Upper lobe of left lung (tissue), 6 donors: ENCODE measurements around the gene MIEF2. TPM values are rescaled to one million over a fixed set of nuclear protein-coding genes. Genes with fewer than 3 reads are reported as not detected.
A peak's percentile ranks its signal among the peaks of the same experiment; 100 is the strongest.

Experiments used
- ATAC-seq, 2 donors: fragments of 200-7000 bp; cut with Tn5 transposase; one replicate each; pipeline ENCODE4 v1.9.1; 2022; ENCODE audit warnings: mild to moderate bottlenecking in 2 of 2, moderate library complexity in 2 of 2; ENCODE audit not compliant: low FRiP score in 2 of 2
- DNase-seq, 2 donors: peaks; one replicate each; pipeline ENCODE4 v3.0.0-alpha.2; 2019 to 2020
- H3K27ac ChIP-seq, 4 donors: fragments of 200-600 bp; sonication (generic); one replicate each; pipeline ENCODE4 v1.5.1; 2016 to 2019
- H3K27me3 ChIP-seq, 4 donors: fragments of 200-600 bp; sonication (generic); one replicate each; pipeline ENCODE4 v1.5.1; 2017 to 2019
- H3K36me3 ChIP-seq, 4 donors: fragments of 200-600 bp; sonication (generic); one replicate each; pipeline ENCODE4 v1.5.1; 2016 to 2019
- H3K4me1 ChIP-seq, 4 donors: fragments of 200-600 bp; sonication (generic); one replicate each; pipeline ENCODE4 v1.5.1; 2018 to 2019
- H3K4me3 ChIP-seq, 4 donors: fragments of 200-600 bp; sonication (generic); one replicate each; pipeline ENCODE4 v1.5.1; 2017 to 2019; ENCODE audit warnings: mild to moderate bottlenecking in 2 of 4, moderate library complexity in 1 of 4
- H3K9me3 ChIP-seq, 4 donors: fragments of 200-600 bp; sonication (generic); one replicate each; pipeline ENCODE4 v1.5.1; 2018 to 2019
- EP300 ChIP-seq, 4 donors: sonication (generic); formaldehyde crosslinking; IDR thresholded peaks; one replicate each; pipeline ENCODE4 v1.5.1; 2017; ENCODE audit warnings: antibody characterized with exemption in 4 of 4, control low read depth in 2 of 4
- POLR2A ChIP-seq, 4 donors: fragments of 450-650 bp; IDR thresholded peaks; one replicate each; pipeline ENCODE4 v1.5.1; 2016 to 2017; ENCODE audit warnings: antibody characterized with exemption in 4 of 4, mild to moderate bottlenecking in 2 of 4
- POLR2AphosphoS5 ChIP-seq, 2 donors: sonication (generic); formaldehyde crosslinking; IDR thresholded peaks; one replicate each; pipeline ENCODE4 v1.5.1; 2017; ENCODE audit warnings: antibody characterized with exemption in 2 of 2
- WGBS, 2 donors: methylation state at CpG; one replicate each; pipeline ENCODE4 v1.1.5; 2017 to 2018; 5-methylcytosine and 5-hydroxymethylcytosine counted together
- total RNA-seq, 6 donors: library from RNA; depleted of rRNA in 4 of 6; stranded (reverse); fragments of >200 nt in 4 of 6; gene quantifications; one replicate each; pipeline versions ENCODE4 v1.1.0 to v1.2.1, GENCODE V29; 2016 to 2021
- TF ChIP-seq, protein P1 (sequence below), 6 experiments: fragments of 450-650 bp in 4 of 6; fragments of 200-600 bp in 2 of 6; sonication (generic) in 2 of 6; IDR thresholded peaks; one replicate each; pipeline ENCODE4 v1.5.1; 2016 to 2019; ENCODE audit warnings: antibody characterized with exemption in 6 of 6
- donor health status: DM: no; HTN: no; CAD: no; lungs with moderate emphysema.
- donor health status: DM: no; HTN: yes; CAD: no; lungs with severe emphysema.

The MIEF2 gene
- total RNA-seq, 6 donors from 2014 or later = 17.2 to 79.3 (median 31.8) TPM

GRCh38 chr17:18253947-18254821 is 6.3 kb upstream of the MIEF2 start:
- H3K9me3 ChIP-seq = no peaks in the 10 kb centered on the region
- DNase-seq (peak in 1 of 2 donors; percentile 73), ATAC-seq (no peak)
- H3K4me1 ChIP-seq = peaks cover 18 to 24% (median 22%) of the 10 kb centered on the region in 4 donors
- no peak for TF ChIP-seq POLR2A (IDR thresholded peaks at IDR 0.05)
- no peak for TF ChIP-seq POLR2AphosphoS5 (IDR thresholded peaks at IDR 0.05)
- TF ChIP-seq, protein P1, sequence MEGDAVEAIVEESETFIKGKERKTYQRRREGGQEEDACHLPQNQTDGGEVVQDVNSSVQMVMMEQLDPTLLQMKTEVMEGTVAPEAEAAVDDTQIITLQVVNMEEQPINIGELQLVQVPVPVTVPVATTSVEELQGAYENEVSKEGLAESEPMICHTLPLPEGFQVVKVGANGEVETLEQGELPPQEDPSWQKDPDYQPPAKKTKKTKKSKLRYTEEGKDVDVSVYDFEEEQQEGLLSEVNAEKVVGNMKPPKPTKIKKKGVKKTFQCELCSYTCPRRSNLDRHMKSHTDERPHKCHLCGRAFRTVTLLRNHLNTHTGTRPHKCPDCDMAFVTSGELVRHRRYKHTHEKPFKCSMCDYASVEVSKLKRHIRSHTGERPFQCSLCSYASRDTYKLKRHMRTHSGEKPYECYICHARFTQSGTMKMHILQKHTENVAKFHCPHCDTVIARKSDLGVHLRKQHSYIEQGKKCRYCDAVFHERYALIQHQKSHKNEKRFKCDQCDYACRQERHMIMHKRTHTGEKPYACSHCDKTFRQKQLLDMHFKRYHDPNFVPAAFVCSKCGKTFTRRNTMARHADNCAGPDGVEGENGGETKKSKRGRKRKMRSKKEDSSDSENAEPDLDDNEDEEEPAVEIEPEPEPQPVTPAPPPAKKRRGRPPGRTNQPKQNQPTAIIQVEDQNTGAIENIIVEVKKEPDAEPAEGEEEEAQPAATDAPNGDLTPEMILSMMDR (IDR thresholded peaks at IDR 0.05) = no peak
- H3K36me3 ChIP-seq = peaks cover 28 to 76% (median 71%) of the 10 kb centered on the region in 4 donors
- 90 to 95% methylated on average over 13 to 27 of the region's 27 CpGs for WGBS, 2 donors
- H3K27ac ChIP-seq = no peak overlapping the region
- H3K4me3 ChIP-seq = no peak overlapping the region
- H3K27me3 ChIP-seq = no peaks in the 10 kb centered on the region

- Histone ChIP-seq H3K27ac (no peak overlapping the region), H3K27me3 (no peaks in the 10 kb centered on the region), H3K36me3 (peaks cover 28 to 68% (median 64%) of the 10 kb centered on the region in 4 donors), H3K4me1 (peaks cover 25 to 32% (median 30%) of the 10 kb centered on the region in 4 donors), H3K4me3 (no peak overlapping the region), H3K9me3 (no peaks in the 10 kb centered on the region)
- DNase-seq = no peak
- no peak for ATAC-seq
- TF ChIP-seq POLR2AphosphoS5 (IDR thresholded peaks at IDR 0.05) (no peak), POLR2A (IDR thresholded peaks at IDR 0.05) (no peak), EP300 (IDR thresholded peaks at IDR 0.05) (no peak)
- 97 to 99% methylated on average over 8 of the region's 8 CpGs for WGBS, 2 donors
Observed at GRCh38 chr17:18254888-18255649, 5.4 kb upstream of the MIEF2 start.

DNA sequence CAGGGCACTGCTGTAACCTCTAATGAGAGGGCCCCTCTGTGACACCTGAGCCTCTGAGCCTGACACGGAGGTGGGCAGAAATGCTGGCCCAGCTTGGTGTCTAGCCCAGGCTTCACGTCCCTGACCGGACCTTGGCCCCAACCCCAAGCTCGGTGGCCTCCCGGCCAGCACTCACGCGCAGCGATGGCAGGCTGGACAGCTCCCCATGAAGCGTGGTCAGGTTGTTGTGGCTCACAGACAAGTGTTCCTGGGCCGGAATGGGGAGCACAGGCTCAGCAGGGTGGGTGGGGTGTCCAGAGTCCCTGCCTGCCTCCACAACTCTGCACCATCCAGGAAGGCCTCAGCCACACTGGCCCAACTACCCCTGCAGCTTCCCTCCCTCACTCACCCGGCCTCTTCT is 4.1 kb upstream of the MIEF2 start:
- Histone ChIP-seq H3K4me3 (peak overlapping the region in 1 of 4 donors; percentile 76), H3K27me3 (no peaks in the 10 kb centered on the region), H3K9me3 (no peaks in the 10 kb centered on the region), H3K36me3 (peaks cover 20 to 55% (median 51%) of the 10 kb centered on the region in 4 donors), H3K27ac (peak overlapping the region in 3 of 4 donors; percentile 22 to 99 (median 99)), H3K4me1 (peaks cover 31 to 40% (median 34%) of the 10 kb centered on the region in 4 donors)
- DNase-seq (peak in 1 of 2 donors; percentile 68), ATAC-seq (no peak)
- TF ChIP-seq, protein P1 (IDR thresholded peaks at IDR 0.05) = no peak
- TF ChIP-seq EP300 (IDR thresholded peaks at IDR 0.05) (no peak), POLR2AphosphoS5 (IDR thresholded peaks at IDR 0.05) (no peak), POLR2A (IDR thresholded peaks at IDR 0.05) (no peak)
- 80 to 92% methylated on average over 1 to 11 of the region's 11 CpGs for WGBS, 2 donors

DNA sequence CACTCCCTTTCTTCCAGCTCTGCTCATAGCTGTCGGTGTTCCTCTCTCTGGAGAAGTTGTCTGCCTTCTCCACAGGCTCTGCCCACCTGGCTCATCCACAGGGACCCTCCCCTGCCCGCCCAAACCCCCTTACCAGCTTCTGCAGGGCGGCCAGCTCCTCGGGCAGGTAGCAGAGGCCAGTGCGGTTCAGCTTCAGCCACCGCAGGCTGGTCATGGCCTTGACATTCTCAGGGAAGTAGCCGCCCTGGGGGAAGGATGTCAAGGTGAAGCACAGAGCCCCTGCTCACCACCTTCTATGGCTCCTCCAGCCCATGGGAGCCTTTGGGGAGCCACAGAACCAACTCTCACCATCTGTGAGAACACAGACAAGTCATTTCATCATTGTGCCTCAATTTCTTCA is 3.7 kb upstream of the MIEF2 start:
- Histone ChIP-seq H3K27me3 (no peaks in the 10 kb centered on the region), H3K36me3 (peaks cover 18 to 51% (median 47%) of the 10 kb centered on the region in 4 donors), H3K27ac (peak overlapping the region; percentile 22 to 99 (median 98)), H3K4me1 (peaks cover 35 to 44% (median 39%) of the 10 kb centered on the region in 4 donors), H3K9me3 (no peaks in the 10 kb centered on the region), H3K4me3 (peak overlapping the region in 1 of 4 donors; percentile 76)
- TF ChIP-seq POLR2AphosphoS5 (IDR thresholded peaks at IDR 0.05) (no peak), EP300 (IDR thresholded peaks at IDR 0.05) (no peak), POLR2A (IDR thresholded peaks at IDR 0.05) (no peak)
- TF ChIP-seq, protein P1 (IDR thresholded peaks at IDR 0.05) = no peak
- ATAC-seq (no peak), DNase-seq (no peak)
- WGBS, 2 donors = 88 to 89% methylated on average over 3 to 7 of the region's 7 CpGs
